Left ventricle myocardium inferior (tissue), 1 donor: ENCODE measurements around the gene SLC37A1. TPM values are rescaled to one million over a fixed set of nuclear protein-coding genes. Genes with fewer than 3 reads are reported as not detected.

Source experiments
- DNase-seq: peaks from one replicate; pipeline ENCODE4 v3.0.0-alpha.2; 2020
- H3K27ac ChIP-seq: fragments of 200-600 bp; replicated peaks from 2 replicates; pipeline ENCODE4 v1.8.0; 2021
- H3K27me3 ChIP-seq: fragments of 200-600 bp; 2 replicates; pipeline ENCODE4 v1.8.0; 2021; ENCODE audit warnings: low read depth
- H3K36me3 ChIP-seq: fragments of 200-600 bp; 2 replicates; pipeline ENCODE4 v1.8.0; 2021
- H3K4me1 ChIP-seq: fragments of 200-600 bp; 2 replicates; pipeline ENCODE4 v1.8.0; 2021
- H3K4me3 ChIP-seq: fragments of 200-600 bp; 2 replicates; pipeline ENCODE4 v1.8.0; 2021; ENCODE audit warnings: mild to moderate bottlenecking, moderate library complexity
- H3K9me3 ChIP-seq: fragments of 200-600 bp; replicated peaks from 2 replicates; pipeline ENCODE4 v1.8.0; 2021
- CTCF ChIP-seq: fragments of 200-600 bp; IDR thresholded peaks from 2 replicates; pipeline ENCODE4 v1.8.0; 2021; ENCODE audit warnings: antibody characterized with exemption, mild to moderate bottlenecking, borderline replicate concordance
- intact Hi-C: fragments of 100-400 bp; cut with micrococcal nuclease; formaldehyde crosslinking; loops from one replicate; pipeline ENCODE4 v1.11.0; 2022
- total RNA-seq: library from RNA; stranded (reverse); fragmentation: NEBNext Ultra II Directional; extraction: Animal tissue kit (Norgen Biotek cat#: 25700); gene quantifications from one replicate; pipeline ENCODE4 v1.2.1, GENCODE V29; 2021
- donor health status: DM: no; HTN: yes; CAD: no; lungs with severe emphysema.

Gene SLC37A1
- total RNA-seq, 1 donor from 2014 or later: 3.8 TPM

- peak overlapping the region; percentile 78 for H3K27ac ChIP-seq
- no peaks in the 10 kb centered on the region for H3K27me3 ChIP-seq
- peaks cover 47% of the 10 kb centered on the region for H3K4me1 ChIP-seq
- H3K9me3 ChIP-seq: no peaks in the 10 kb centered on the region
- DNase-seq: no peak
- H3K4me3 ChIP-seq: peak overlapping the region; percentile 53
- intact Hi-C loops: no loop called here
- peaks cover 3% of the 10 kb centered on the region for H3K36me3 ChIP-seq
- TF ChIP-seq CTCF: no peak
These were observed 11.5 kb downstream of the SLC37A1 start for GRCh38 chr21:42525029-42525581.

- Histone ChIP-seq H3K27ac (peak overlapping the region; percentile 52), H3K27me3 (no peaks in the 10 kb centered on the region), H3K4me3 (no peak overlapping the region), H3K9me3 (no peaks in the 10 kb centered on the region), H3K36me3 (peaks cover 3% of the 10 kb centered on the region), H3K4me1 (peaks cover 47% of the 10 kb centered on the region)
- intact Hi-C loops: no loop called here
- no peak for DNase-seq
- TF ChIP-seq CTCF: no peak
These were observed 12.2 kb downstream of the SLC37A1 start for GRCh38 chr21:42525676-42526378.

- no peak for TF ChIP-seq CTCF
- Histone ChIP-seq H3K4me1 (peaks cover 47% of the 10 kb centered on the region), H3K9me3 (no peaks in the 10 kb centered on the region), H3K27me3 (no peaks in the 10 kb centered on the region), H3K36me3 (peaks cover 3% of the 10 kb centered on the region), H3K4me3 (no peak overlapping the region), H3K27ac (peak overlapping the region; percentile 52)
- DNase-seq: peak; percentile 39
- intact Hi-C loops: no loop called here
These were observed 12.7 kb downstream of the SLC37A1 start for GRCh38 chr21:42526379-42526727.

- TF ChIP-seq CTCF: no peak
- no peaks in the 10 kb centered on the region for H3K9me3 ChIP-seq
- peak overlapping the region; percentile 45 for H3K4me3 ChIP-seq
- peaks cover 47% of the 10 kb centered on the region for H3K4me1 ChIP-seq
- no peak for DNase-seq
- H3K27ac ChIP-seq: peak overlapping the region; percentile 71
- H3K27me3 ChIP-seq: no peaks in the 10 kb centered on the region
- no peaks in the 10 kb centered on the region for H3K36me3 ChIP-seq
- intact Hi-C loops: no loop called here
These were observed 13.5 kb downstream of the SLC37A1 start for GRCh38 chr21:42527127-42527488.

- Histone ChIP-seq H3K36me3 (no peaks in the 10 kb centered on the region), H3K9me3 (no peaks in the 10 kb centered on the region), H3K4me3 (peak overlapping the region; percentile 45), H3K27ac (peak overlapping the region; percentile 71), H3K27me3 (no peaks in the 10 kb centered on the region), H3K4me1 (peaks cover 51% of the 10 kb centered on the region)
- intact Hi-C loops: no loop called here
- no peak for DNase-seq
- TF ChIP-seq CTCF: no peak
These were observed 14.0 kb downstream of the SLC37A1 start for GRCh38 chr21:42527489-42528158.
